HG03457 (cell line): ENCODE data around the gene AHCYL1.
"Not testable (repeated sequence)": the region's sequence is repeated elsewhere in the genome, so short reads cannot be mapped to it uniquely, and the experiment has no call there.

Experiments
- ATAC-seq: cut with Tn5 transposase; IDR thresholded peaks from one replicate; pipeline ENCODE4 v1.9.1; 2021; ENCODE audit warnings: moderate number of reproducible peaks; ENCODE audit not compliant: unreplicated experiment

The AHCYL1 gene

GRCh38 chr1:109984456-109985246 lies at the start of gene AHCYL1:
Gene AHCYL1, plus strand, starts transcription at chr1:109984765. Its CDS starts 288 bp downstream, at chr1:109985053.
- peak; percentile 85 for ATAC-seq

- no peak for ATAC-seq
Observed at GRCh38 chr1:109935451-109935900, 49.1 kb upstream of the AHCYL1 start.

DNA sequence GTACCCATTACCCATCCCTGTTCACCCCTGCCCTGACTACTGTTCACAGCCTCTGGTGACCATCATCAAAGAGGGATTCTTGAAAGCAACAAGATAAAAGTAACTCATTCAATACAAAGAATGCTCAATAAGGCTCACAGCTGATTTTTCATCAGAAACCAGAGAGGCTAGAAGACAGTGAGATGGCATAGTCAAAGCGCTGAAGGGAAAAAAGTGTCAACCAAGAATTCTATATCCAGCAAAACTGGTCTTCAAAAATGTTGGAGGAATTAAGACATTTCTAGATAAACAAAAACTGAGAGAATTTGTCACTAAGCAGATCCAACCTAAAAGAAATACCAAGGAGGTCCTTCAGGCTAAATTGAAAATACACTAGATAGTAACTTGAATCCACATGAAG lies 46.8 kb upstream of the AHCYL1 start:
- ATAC-seq: no peak

- ATAC-seq: no peak
Observed at GRCh38 chr1:109938556-109938955, 46.0 kb upstream of the AHCYL1 start.

DNA sequence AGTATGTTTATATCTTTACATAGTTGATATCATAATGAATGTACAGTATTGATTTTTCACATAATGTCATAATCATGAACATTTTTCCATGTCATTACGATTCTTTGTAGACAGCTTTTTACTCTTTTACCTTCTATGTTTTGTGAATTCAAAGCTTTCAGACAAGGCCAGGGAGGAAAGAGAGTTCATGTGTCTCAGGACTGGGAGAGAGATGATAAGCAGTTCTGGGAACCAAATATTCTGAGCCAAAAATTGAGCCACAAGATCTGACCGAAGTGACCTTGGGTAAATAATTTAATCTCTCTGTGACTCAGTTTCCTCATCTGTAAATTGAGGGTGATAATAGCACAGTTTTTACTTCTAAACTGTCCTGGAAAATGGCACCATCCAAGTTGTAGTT lies 42.1 kb upstream of the AHCYL1 start:
- no peak for ATAC-seq

GRCh38 chr1:109944541-109944940 lies 40.0 kb upstream of the AHCYL1 start:
- no peak for ATAC-seq

GRCh38 chr1:109946511-109946910 lies 38.1 kb upstream of the AHCYL1 start:
- no peak for ATAC-seq

- ATAC-seq: no peak
Observed at GRCh38 chr1:109947582-109948284, 36.8 kb upstream of the AHCYL1 start.

- no peak for ATAC-seq
Observed at GRCh38 chr1:109948285-109948630, 36.3 kb upstream of the AHCYL1 start.

- no peak for ATAC-seq
Observed at GRCh38 chr1:109950038-109950437, 34.5 kb upstream of the AHCYL1 start.

DNA sequence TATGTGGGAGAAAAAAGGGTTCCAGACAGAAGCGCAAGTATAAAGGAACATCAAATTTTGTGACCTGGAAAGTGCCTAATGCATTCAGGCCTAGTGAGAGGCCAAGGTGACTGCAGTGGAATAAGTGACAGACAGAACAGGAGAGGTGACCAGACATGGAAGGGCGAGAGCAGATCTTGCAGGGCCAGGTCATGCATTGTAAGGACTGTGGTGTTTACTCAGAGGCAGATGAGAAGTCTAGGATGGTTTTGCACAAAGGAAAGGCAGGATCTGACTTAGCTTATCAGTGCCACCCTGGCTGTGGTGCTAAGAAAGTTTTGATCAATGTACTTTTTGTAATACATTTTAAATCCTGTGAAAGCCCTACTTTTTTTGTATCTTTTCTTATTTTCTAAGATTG lies 34.1 kb upstream of the AHCYL1 start:
- ATAC-seq: no peak

GRCh38 chr1:109951501-109951900 lies 33.1 kb upstream of the AHCYL1 start:
- ATAC-seq: not testable (repeated sequence)

DNA sequence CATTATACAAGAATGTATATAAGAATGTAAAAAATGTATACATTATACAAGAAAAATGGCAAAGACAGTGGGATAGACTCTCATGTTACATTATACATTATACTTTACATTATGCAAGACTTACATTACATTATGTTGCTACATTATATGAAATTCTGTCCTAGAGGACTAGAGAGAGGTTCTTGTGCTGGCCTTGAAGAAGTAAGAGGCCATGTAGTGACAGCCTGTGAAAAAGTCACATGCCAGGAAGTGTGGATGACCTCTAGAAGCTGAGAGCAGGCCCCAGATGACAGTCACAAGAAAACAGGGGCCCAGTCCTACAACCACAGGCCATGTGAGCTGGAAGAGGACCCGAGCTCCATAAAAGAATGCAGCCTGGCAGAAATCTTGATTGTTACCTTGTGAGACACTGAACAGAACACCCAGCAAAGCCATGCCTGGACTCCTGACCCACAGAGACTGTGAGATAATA lies 30.5 kb upstream of the AHCYL1 start:
- ATAC-seq: no peak

GRCh38 chr1:109959632-109959973 lies 25.0 kb upstream of the AHCYL1 start:
- no peak for ATAC-seq

GRCh38 chr1:109959974-109960744 lies 24.4 kb upstream of the AHCYL1 start:
- ATAC-seq: no peak

DNA sequence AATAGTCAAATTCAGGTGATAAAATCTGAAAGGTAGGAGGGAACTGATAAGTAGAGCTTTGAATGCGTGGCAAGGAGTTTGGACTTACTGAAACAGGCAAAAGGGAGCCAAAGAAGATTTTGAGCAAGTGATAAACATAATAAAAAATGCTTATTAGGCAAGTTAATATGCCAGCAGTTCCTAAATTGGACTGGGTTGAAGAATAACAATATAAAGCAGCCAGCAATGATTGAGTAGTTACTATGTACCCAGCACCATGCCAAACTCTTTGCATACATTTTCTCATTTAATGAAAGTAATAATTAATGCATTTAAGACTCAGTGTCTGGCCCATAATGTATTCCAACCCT lies 23.8 kb upstream of the AHCYL1 start:
- no peak for ATAC-seq

DNA sequence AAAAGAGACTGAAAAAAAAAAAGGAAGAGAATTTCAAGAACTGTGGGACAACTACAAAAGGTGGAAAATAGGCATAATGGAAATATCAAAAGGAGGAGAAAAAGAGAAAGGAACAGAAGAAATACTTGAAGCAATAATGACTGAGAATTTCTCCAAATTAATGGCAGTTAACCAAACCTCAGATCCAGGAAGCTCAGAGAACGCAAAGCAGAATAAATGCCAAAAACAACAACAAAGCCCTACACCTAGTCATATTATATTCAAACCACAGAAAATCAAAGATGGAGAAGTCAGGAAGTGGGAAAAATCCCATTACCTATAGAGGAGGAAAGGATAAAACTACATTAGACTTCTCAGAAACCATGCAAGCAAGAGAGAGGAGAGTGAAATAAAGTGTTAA lies 20.7 kb upstream of the AHCYL1 start:
- no peak for ATAC-seq

- ATAC-seq: no peak
Observed at GRCh38 chr1:109969146-109969829, 15.3 kb upstream of the AHCYL1 start.

- no peak for ATAC-seq
Observed at GRCh38 chr1:109969907-109970306, 14.7 kb upstream of the AHCYL1 start.

DNA sequence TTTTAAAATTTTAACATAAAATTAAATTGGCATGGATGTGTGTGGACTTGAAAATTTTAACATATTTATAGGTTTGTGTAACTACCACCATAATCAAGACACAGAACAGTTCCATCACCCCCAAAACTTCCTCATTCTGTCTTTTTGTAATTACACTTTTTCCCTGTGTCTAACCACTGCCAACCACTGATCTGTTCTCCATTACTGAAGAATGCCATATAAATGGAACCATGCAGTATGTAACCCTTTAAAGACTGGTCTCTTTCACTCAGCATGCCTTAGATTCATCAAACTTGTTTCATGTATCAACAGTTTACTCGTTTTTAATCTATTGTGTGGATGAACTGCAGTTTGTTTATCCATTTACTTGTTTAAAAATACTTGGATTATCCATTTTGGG lies 13.0 kb upstream of the AHCYL1 start:
- ATAC-seq: no peak

- no peak for ATAC-seq
Observed at GRCh38 chr1:109974191-109974590, 10.4 kb upstream of the AHCYL1 start.
